ENCODE data around the gene CD151.

GRCh38 chr11:800473-800872 lies 32.3 kb upstream of the CD151 start:
- no peak for TF ChIP-seq ZNF274 (IDR thresholded peaks at IDR 0.05; ENCODE audit: low read depth, low read length)
- no peak for TF ChIP-seq YY1 (IDR thresholded peaks at IDR 0.05; ENCODE audit: insufficient read depth, insufficient read length)

Measured in NT2/D1 (cell line).